NCI-H1092 treated with DMSO at 0.1 percent for 48 hours (cell line): ENCODE results near the gene MICAL3.

Experiments
- DNase-seq: peaks from one replicate; lab custom pipeline; 2025; lab: John Stamatoyannopoulos, UW

MICAL3 gene

GRCh38 chr22:17928391-17928790 is 96.0 kb downstream of the MICAL3 start:
- no peak for DNase-seq

- no peak for DNase-seq
These were observed 97.3 kb downstream of the MICAL3 start for GRCh38 chr22:17927062-17927461.

- no peak for DNase-seq
These were observed 97.8 kb downstream of the MICAL3 start for GRCh38 chr22:17926516-17926915.

GRCh38 chr22:17925431-17925841 is 98.9 kb downstream of the MICAL3 start:
- DNase-seq: no peak

- no peak for DNase-seq
These were observed 99.5 kb downstream of the MICAL3 start for GRCh38 chr22:17924735-17925364.

GRCh38 chr22:17924076-17924475 is 100.3 kb downstream of the MICAL3 start:
- no peak for DNase-seq

- DNase-seq: no peak
These were observed 101.1 kb downstream of the MICAL3 start for GRCh38 chr22:17922925-17923903.

GRCh38 chr22:17921871-17922821 is 102.2 kb downstream of the MICAL3 start:
- DNase-seq: no peak

GRCh38 chr22:17920992-17921650 is 103.2 kb downstream of the MICAL3 start:
- DNase-seq: no peak

GRCh38 chr22:17920145-17920605 is 104.2 kb downstream of the MICAL3 start:
- DNase-seq: no peak

- peak; percentile 74 for DNase-seq
These were observed 104.9 kb downstream of the MICAL3 start for GRCh38 chr22:17919276-17920144.

GRCh38 chr22:17918840-17919239 is 105.5 kb downstream of the MICAL3 start:
- DNase-seq: no peak

GRCh38 chr22:17917490-17917983 is 106.8 kb downstream of the MICAL3 start:
- no peak for DNase-seq

- no peak for DNase-seq
These were observed 108.0 kb downstream of the MICAL3 start for GRCh38 chr22:17916226-17916889.

GRCh38 chr22:17915676-17916075 is 108.7 kb downstream of the MICAL3 start:
- DNase-seq: no peak

- DNase-seq: no peak
These were observed 109.2 kb downstream of the MICAL3 start for GRCh38 chr22:17915188-17915587.

GRCh38 chr22:17914474-17914873 is 109.9 kb downstream of the MICAL3 start:
- DNase-seq: no peak

- DNase-seq: no peak
These were observed 110.5 kb downstream of the MICAL3 start for GRCh38 chr22:17913801-17914347.
